HG02623 (cell line): ENCODE results near the gene PRAME.
"Not testable (repeated sequence)": the region's sequence is repeated elsewhere in the genome, so short reads cannot be mapped to it uniquely, and the experiment has no call there.

Source experiments
- ATAC-seq: cut with Tn5 transposase; IDR thresholded peaks from one replicate; pipeline ENCODE4 v1.9.1; 2021; ENCODE audit warnings: moderate library complexity; ENCODE audit not compliant: unreplicated experiment

PRAME gene

DNA sequence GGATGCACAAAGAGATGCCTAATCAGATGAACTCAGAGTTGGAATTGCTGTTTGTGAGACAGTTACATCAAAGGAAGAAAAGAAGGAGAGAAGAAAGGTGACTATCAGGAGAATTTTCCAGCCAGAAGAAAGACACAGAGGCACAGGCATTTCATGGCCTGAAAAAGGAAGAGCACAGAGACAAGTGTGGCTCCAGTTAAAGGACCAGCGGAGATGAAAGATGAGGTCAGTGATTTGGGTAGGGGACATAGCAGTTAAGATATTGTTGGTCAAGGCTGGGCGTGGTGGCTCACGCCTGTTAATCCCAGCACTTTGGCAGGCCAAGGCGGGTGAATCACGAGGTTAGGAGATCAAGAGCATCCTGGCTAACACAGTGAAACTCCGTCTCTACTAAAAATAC, 35.6 kb downstream of the PRAME start:
- ATAC-seq = no peak

DNA sequence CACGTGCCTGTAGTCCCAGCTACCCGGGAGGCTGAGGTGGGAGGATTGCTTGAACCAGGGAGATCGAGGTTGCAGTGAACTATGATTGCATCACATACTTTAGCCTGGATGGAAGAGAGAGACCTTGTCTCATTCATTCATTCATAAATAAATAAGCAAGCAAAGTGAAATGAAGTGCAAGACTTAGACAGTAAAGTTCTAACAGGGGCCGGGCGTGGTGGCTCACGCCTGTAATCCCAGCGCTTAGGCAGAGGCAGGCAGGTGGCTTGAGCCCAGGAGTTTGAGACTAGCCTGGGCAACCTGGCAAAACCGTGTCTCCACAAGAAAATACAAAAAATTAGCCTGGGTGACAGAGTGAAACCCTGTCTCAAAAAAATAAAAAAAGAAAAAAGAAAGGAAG, 37.4 kb downstream of the PRAME start:
- no peak for ATAC-seq

DNA sequence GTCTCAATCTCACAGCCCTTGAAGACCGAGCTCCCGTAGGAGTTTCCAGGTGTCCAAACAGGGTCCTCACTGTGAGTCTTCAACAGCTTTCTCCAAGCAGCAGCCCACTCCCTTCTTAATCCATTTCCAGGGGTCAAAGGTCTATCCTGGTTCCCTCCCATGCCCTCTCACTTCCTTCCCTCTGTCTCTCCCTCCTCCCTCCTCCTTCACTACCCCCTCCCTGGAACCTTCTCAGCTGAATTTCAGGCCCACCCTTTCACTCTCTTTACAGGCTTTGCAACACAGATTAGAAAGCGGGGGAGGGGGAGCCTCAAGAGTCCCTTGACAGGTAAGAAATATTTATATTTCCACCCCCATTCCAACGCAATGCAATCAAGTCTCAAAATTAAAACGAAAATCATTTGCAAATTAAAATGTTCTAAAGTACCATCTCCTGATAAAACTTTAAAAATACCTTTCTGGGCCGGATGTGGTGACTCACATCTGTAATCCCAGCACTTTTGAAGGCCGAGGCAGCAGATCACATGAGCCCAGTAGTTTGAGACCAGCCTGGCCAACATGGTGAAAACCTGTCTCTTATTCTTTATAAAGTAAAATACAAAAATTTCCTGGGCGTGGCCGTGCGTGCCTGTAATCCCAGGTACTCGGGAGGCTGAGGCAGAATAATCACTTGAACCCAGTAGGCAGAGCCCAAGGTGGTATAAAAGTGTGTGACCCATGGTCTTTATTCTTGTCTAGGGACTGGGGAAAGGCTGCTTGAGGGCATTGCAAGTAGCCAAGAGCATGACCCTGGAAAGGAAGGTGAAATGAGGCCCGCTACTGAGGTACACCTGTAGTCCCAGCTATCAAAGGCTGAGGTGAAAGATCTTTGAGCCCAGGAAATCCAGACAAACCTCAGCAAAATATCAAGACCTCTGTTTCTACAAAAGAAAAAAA, 38.1 kb downstream of the PRAME start:
- ATAC-seq = no peak

DNA sequence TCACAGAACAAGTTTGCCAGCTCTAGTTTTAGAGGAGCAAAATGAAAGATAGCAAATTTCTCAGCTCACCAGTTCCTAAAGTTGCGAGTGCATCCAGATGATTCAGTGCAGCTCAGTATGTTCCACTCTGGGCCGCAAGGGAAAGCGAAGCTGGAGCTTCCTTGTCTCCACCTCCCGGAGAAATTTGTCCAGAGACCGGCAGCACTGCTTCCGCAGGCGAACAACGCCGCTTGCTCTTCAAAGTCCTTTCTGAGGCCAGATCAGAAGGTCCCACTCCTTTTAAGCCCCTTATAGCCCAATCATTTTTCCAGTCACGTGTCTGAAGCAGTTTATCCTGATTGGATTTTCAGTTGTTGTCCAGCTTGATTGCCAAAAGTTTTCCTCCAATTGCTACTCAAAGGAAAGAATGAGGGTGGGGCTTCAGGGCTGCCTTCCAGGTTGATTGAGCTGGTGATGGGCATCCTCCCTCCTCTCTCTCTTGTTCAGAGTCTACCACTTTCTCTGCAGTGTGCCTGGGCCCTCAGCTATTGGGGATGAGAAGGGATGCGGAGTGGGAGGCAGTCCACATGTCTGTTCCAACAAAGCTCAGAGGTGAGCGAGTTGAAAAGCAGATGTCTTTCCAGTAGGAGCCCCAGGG, 38.9 kb downstream of the PRAME start, which contains the start of gene ZNF280A:
TSS of gene ZNF280A (minus strand) at position 251 of the 637 bp plus-strand sequence. CDS start 4,640 bp downstream, outside the sequence.
- no peak for ATAC-seq

DNA sequence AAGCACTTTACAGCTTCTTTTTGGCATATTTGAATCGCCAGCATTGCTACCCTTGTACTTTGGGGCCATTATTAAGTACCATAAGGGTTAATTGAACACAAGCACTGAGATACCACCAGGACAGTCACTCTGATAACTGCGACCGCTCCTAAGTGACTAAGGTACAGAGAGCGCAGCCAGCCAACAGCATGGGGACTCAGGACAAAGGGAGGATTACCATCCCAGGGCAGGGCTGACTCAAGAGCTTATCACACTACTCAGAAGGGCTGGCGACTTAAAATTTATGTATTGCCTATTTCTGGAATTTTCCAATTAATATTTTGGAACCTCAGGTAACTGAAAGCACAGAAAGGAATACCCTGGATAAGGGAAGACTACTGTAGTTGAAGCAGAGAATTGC, 39.5 kb downstream of the PRAME start:
- ATAC-seq = no peak

DNA sequence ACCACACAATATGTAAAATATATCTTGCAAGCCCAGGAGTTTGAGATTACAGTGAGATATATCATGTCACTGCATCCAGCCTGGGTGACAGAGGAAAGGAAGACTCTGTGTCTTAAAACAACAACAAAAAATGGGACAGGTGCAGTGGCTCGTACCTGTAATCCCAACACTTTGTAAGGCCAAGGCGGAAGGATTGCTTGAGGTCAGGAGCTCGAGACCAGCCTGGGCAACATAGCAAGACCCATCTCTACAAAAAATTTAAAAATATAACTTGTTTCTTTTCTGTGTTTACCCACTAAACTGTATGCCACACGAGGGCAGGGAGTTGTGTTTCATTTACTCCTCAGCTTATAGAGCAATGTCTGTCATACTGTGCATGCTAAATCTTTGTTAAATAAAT, 42.1 kb downstream of the PRAME start:
- no peak for ATAC-seq

DNA sequence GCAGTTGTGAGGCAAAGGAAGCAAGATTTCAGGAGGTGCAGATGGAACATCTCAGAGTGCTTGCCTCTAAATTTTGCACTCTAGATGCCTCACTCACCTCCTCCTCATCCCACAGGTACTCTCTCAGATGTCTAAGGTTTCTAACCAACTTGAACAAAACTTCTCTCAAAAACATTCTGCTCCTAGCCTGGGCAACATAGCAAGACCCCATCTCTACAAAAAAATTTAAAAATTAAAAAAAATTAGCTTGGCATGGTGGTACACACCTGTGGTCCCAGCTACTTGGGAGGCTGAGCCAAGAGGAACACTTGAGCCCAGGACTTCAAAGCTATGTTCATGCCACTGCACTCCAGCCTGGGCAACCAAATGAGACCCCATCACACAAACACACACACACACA, 43.2 kb downstream of the PRAME start:
- ATAC-seq = no peak

DNA sequence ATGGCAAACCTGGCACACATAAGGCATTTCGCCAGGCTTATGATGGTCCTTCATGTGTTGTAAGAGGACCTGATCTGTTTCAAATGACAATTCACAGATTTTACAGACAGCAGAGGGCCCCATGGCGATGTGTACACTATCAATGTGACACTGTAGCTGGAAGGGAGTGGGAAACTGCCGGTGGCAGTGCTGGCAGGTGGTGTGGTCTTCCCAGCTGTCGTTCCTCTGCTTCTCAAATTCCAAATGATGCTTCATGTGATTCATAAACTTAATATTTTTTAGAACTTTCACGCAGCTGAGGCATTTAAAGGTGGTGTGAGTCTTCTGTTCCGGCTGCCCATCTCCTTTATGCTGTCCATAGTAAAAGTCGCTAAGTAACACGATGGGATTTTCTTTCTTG, 44.6 kb downstream of the PRAME start:
- ATAC-seq = not testable (repeated sequence)

DNA sequence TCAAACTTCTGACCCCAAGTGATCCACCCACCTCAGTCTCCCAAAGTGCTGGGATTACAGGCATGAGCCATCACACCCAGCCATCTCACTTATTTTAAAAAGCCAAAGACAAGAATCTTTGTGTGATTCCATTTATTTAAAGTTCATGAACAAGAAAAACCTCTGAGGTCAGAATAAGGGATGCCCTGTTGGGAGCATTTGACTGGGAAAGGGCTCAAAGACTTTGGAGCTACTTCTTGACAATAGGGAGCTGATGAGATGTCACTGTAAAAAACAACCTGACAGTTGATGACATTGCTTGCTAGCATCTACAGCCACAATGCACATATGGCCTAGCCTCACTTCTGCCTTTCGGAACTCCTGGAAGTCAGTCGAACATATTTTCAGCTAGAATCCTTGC, 45.4 kb downstream of the PRAME start:
- ATAC-seq = no peak

DNA sequence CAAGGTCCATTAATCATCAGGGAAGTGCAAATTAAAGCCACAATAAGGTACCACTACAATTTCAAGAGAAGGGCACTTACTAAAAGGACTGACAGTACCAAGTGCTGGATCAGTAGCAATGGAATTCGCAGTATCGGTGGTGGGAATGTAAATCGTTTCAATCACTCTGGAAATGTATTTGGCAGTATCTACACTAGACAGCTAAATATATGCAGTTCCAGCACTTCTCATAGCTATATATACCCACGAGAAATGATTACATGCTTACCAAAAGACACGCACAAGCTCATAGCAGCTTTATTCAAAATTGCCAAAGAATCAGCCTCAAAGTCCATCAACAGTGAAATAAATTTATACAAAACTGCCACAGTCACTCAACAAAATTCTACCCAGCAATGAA, 46.1 kb downstream of the PRAME start:
- ATAC-seq = no peak

DNA sequence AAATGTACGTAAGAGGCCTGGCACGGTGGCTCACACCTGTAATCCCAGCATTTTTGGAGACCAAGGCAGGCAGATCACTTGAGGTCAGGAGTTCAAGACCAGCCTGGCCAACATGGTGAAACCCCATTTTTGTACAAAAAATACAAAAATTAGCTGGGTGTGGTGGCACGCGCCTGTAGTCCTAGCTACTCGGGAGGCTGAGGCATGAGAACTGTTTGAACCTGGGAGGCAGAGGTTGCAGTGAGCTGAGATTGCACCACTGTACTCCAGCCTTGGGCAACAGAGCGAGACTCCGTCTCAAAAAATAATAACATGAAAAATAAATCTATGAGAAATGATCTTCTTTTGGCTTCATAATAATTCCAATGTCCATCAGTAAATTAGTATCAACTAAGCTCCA, 48.2 kb downstream of the PRAME start:
- not testable (repeated sequence) for ATAC-seq

DNA sequence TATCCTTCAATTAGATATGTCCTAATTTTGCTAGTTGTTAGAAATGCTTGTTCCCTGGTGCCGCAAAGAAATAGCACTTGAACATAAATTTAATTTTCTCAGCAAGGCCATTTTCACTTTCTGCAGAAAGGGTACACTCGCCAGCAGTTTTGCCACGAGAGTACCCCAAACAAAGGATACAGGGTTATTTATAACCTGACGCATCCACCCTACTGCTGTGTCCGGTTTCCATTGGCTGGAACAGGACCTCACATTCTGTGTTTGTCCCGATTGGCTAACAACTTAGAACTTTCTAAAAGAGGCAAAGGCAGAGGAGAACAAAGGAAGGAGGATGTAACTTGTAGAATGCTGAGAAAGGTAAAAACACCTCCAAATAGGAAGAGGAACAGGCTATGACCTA, 49.2 kb downstream of the PRAME start:
- not testable (repeated sequence) for ATAC-seq

DNA sequence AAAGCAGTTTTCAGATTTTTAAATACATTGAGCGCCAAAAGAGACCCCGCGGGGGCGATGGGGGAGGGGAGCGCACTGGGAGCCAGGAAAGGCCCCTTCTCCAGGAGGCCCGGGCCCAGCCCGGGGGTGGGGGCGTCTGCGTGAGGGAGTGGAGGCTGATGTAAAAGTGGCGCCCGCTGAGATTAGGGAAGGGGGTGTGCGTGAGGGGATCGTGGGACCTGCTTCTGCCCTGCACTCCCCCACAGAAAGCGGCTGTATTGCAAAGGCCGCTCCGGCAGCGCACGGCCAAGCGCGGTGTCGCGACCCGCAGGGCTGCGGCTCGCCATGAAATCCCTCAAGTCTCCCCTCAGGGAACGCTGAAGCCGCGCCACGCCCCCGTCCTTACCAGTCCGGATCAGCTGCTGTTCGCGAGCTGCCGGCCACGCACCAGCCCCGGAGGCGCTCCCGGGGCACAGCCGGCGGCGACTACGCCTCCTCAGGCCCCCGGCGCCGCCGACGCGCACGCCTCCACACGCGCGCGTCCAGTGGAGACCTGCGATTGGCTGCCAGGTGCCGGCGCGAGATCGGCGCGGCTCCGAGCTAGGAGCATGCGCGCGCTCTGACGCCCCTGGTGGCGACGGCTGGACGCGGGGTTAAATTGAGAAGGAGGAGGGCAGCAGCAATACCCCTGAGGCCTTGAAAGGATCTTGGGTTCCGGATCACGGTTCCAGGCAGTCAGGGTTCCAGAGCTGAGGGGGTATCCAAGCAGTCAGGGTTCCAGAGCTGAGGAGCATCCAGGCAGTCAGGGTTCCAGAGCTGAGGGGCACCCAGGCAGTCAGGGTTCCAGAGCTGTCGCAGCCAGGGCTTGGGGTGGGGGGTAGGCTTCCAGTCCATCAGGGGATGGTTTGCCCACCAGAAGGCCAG, 50.5 kb downstream of the PRAME start, which contains the start of gene ZNF280B:
TSS of gene ZNF280B (minus strand) at position 469 of the 903 bp plus-strand sequence. CDS start 19,344 bp downstream, outside the sequence.
- peak; percentile 78 for ATAC-seq

DNA sequence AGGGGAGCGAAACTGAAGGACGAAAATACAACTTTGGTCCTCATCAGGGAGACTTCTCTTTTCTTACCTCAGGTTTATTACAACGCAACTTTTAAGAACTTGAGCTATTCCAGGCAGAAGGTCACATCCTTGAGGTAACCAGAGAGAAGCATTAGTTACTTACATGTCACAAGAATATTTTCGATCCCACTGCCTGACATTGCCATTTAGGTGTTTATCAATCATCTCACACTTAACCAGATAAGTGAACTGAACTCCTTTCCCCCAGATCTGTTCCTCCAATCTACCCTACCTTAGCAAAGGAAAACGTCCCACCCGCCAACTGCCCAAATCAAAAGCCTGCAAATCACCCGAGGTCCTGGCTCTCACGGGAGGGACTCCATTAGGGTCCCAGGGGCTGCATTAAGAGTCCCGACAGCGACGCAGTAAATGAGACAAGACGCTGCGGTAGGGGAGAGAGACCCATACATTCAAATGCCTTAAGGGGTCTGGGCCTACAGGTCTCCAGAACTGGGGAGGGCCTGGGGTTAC, 51.3 kb downstream of the PRAME start:
- ATAC-seq = no peak

DNA sequence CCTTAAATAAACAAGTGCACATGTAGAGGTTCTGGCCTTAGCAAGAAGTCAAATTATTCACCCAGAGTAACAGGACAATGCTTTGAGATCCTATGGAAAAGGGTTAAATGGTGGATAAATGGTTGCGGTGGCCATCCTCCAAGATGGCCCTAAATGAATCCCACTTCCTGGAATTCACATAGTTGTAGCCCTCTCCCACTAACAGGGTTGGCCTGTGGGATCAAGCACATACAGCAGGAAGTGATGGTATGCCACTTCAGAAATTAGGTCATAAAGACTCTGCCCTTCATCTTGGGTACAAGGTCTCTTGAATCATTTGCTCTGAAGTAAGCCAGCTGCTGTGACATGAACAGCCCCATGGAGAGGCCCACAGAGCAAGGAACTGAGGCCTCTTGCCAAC, 52.3 kb downstream of the PRAME start:
- ATAC-seq = no peak

DNA sequence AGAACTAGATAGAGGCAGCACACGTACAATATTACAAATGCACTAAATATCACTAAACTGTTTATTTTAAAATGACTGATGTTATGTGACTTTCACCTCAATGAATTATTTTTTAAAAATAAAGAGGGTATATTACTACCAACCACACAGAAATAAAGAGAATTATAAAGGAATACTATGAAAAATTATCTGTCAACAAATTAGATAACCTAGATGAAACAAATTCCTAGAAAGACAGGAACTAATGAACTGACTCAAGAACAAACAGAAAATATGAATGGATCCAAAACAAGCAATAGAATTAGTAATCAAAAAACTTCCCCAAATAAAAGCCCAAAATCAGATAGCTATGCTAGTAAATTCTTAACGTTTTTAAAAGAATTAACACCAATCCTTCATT, 60.8 kb downstream of the PRAME start:
- ATAC-seq = no peak
